ENCODE results near the gene TRIM2. TPM values are rescaled to one million over a fixed set of nuclear protein-coding genes. Genes with fewer than 3 reads are reported as not detected.
A peak's percentile ranks its signal among the peaks of the same experiment; 100 is the strongest.

TRIM2 gene
- total RNA-seq, 1 experiment from 2014 or later: 22.0 TPM

DNA sequence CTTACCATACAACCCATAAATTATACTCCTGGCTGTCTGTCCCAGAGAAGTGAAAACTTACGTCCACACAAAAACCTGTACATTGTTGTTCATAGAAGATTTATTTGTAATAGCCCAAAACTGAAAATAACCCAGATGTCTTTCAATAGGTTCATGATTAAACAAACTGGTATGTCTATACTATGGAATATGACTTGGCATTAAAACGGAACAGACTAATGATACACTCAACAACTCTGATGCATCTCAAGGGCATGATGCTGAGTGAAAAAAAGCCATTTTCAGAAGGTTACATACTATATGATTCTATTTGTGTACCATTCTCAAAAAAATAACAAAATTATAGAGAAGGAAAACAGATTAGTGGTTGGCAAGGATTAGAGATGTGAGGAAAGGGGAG, 128.7 kb downstream of the TRIM2 start:
- no peak for DNase-seq (ENCODE audit: low spot score)

DNA sequence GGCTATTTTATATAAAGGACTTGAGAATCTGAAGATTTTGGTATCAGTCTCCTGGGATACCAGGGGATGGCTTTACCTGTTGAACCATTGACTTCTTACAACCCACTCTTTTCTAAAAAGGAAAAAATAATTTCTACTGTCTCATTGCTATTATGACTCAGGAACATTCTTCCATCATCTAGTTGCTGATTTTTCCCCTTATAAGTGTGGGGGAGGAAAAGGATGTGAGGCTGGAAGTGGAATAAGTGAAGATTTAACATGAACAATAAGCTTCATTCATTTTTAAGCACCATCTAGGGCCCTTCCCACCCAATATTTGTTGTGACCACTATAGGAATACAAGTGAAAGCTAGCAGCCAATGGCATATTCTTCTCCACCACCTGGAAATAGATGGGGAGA, 129.6 kb downstream of the TRIM2 start:
- DNase-seq (ENCODE audit: low spot score): no peak

GRCh38 chr4:153335665-153336064, 131.4 kb downstream of the TRIM2 start:
- DNase-seq (ENCODE audit: low spot score): no peak

DNA sequence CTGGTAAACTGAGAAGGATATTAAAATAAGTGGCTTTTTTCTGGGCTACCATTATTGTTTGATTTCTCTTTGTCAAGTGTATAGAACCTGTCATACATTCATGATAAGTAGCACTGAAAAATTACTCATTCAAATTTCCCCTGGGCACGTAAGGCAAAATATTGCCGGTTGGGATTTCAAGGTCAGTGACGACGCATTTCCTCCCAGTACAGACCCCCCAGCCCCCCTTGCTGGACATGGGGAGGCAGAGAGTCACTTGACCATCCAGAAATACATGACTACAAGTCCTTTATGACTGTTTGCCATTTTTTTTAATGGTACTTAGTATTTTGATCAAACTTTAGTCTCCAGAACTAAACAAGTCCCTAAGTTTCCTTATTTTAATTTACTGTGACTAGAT, 133.4 kb downstream of the TRIM2 start:
- DNase-seq (ENCODE audit: low spot score): no peak

- DNase-seq (ENCODE audit: low spot score): peak; percentile 69
These were observed 137.4 kb downstream of the TRIM2 start for GRCh38 chr4:153341575-153342090.

DNA sequence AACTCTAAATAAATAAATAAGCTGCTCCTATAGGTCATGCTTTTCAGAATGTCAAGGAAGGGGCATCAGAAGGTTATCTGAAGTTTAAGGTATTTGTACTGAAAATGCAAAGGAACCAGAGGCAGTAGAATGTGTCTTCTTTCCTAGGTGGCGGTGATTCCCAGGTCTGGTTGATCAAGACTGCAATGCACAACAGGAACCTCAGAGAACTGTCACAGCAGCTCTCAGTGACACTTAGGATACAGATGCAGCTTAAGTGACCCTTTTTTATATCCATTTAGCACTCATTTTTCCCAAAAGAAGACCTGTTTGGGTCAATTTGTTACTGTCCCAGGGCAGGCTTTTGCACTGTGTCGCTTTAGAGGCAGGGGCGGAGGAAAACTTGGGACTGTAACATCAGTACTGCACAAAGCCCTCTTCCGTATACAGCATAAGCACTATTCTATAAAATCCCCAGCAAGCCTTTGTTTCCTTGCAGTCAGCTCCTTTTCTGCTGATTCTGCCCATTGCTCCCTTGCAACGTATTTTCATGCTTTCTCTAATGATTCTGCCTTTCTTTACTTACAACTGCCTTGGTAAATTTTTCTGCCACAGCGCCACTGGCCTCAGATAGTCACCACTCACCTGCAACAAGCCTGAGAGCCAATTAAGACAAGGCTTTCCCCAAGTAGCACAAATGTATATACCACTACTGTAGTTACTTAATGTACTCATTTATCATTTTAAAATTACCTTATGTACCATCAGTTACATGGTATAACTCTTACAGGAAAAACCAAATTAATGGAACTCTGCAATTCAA, 138.7 kb downstream of the TRIM2 start:
- no peak for DNase-seq (ENCODE audit: low spot score)

DNA sequence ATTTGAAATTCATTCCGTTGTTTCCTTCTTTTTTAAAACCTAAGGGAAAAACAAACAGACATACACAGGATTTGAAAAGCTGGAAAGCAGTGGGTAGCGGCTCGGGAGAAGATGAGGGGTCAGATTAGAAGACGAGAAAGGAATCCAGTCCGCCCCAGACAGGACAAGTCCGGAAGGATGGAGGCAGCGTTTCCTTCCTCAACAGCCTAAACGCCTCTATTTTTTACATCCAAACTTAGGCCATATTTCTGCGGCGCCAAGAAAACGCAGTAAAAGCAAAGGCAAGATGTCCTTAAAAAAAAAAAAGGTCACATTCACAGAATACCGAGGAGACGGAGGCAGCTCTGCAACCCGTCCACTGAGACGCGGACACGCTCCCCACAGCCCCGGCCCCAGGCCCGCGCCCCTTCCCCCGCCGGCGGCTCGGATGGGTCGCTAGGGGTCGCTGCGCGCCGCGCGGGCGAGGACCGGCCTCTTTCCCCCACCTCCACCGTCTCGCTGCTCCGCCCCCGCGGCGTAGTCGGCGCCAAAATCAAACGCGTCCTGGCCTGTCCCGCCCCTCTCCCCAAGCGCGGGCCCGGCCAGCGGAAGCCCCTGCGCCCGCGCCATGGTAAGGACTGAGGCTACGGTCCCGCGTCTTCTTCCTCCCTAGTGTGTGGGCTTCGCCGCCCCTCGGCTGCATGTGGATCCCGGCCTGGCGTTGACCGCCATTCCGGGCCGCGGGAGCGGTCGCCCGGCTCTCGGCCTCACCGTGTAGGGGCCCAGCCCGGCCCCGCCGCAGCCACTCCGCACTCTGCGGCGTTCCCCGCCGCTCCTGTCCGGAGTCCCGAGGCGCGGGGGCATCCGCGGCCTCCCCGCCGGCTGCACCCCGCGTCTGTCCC, 140.1 kb downstream of the TRIM2 start, which contains the start of gene MND1:
Gene MND1 (plus strand): TSS at position 558 of the 881 bp plus-strand sequence. CDS start 50 bp downstream, at position 608.
- DNase-seq (ENCODE audit: low spot score): peak; percentile 76

DNA sequence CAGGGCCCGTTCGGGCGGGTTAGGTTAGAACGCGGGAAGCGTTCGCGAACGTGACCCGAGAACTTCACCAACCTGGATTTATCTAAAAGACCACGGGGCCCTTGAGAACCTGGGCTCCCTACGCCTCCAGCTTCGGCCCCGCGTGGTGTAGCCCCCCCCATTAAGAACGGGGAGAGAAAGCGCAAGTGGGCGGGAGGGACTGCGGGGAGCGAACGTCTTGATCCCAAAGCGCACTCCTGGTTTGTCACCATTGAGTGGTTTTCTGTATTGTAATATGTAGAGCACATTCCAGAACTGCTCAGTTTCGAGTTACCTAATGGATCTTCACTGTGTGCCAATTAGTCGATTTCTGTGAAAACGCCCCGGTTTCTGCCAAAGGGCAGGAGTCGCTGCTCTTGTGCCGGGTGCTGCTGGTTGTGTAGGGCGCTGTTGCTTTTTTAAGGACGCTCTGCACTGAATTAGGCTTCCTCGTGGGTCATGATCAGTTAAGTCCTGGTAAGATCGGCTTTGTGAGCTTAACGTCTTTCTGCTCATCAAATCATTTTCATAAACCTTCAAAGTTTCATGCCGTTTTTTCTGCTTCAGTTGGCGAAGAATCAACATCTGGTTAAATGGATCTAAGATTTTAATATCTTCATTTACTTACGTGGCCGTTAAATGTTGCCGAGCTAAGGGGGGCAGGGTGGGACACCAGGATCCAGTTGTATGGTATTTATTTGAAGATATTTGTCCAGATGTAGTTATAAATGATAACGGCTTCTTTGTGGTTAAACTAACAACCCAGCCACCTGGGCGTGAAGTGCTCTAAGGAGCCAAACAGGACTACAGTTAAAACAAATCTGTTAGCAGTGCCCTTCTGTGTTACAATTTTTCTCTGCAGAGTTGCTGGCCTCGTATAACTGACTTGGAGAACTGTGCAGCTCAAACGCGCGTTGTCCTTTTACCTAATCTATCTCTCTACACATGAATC, 141.1 kb downstream of the TRIM2 start:
- peak; percentile 50 for DNase-seq (ENCODE audit: low spot score)

DNA sequence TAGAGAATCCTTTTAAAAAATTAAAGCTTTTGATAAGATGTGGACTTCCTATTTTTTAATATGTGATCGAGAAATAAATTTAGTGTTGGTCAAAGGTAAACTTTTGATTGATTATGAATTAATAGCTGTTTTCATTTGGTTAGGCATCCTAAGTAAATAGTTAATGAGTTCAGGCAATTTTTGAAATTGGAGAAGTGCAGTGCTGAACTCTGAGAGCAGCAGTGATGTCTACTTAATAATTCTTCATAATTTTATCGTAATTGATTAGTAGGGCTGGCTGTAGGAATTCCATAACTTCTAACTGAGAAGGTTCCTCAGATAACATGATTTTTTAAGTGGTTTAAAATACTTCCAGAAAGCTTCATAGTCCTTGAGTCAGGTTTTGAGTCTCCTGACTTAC, 141.8 kb downstream of the TRIM2 start:
- no peak for DNase-seq (ENCODE audit: low spot score)

DNA sequence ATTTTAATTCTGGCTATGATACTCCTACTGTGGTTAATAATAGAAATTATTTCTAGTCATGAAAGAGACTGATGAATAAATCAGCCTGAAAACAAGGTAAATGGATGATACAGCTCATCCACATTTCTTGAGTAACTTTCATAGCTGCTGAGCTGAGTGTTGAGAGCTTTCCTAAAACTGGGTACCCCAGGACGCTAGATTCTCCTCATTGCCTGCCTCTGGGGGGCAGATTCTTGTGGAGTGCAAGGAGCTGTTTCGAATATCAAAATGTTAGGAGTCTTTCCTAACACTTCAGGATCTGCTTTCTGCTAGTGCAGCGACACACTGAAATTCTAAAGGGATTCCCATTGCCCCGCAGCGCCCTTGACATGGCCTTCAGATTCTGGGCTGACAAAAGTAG, 142.3 kb downstream of the TRIM2 start:
- DNase-seq (ENCODE audit: low spot score): no peak

- no peak for DNase-seq (ENCODE audit: low spot score)
These were observed 142.9 kb downstream of the TRIM2 start for GRCh38 chr4:153347117-153347516.

DNA sequence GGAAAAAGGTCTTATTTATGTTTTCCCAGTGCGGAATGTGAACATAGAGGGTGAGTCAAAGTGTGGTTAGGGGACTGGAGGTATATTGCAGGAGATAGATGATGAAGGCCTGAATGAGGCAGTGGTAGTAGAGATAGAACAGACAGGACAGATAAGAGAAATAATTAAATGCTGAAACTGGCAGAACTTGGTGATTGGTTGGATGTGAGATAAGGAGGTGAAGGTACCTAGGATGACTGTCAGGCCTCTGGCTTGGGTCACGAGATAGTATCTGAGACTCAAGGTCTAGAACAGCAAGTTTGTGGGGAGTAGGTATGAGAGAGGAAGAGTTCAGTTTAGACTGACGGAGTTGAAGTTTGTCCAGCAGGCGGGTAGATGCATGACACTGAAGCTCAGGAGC, 143.8 kb downstream of the TRIM2 start:
- DNase-seq (ENCODE audit: low spot score): peak; percentile 25

GRCh38 chr4:153349206-153349805, 145.1 kb downstream of the TRIM2 start:
- no peak for DNase-seq (ENCODE audit: low spot score)

DNA sequence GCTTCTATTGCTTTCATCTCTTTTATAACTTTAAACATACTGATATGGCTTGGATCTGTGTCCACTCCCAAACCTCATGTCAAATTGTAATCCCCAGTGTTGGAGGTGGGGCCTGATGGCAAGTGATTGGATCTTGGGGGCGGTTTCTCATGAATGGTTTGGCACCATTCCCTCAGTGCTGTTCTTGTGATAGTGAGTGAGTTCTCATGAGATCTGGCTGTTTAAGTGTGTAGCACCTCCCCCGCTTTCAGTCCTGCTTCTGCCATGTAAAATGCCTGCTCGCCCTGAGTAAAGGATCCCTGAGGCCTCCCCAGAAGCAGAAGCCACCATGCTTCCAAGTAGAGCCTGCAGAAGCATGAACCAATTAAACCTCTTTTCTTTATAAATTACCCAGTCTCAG, 157.9 kb downstream of the TRIM2 start:
- no peak for DNase-seq (ENCODE audit: low spot score)

GRCh38 chr4:153364061-153364460, 159.8 kb downstream of the TRIM2 start:
- no peak for DNase-seq (ENCODE audit: low spot score)

- no peak for DNase-seq (ENCODE audit: low spot score)
These were observed 160.8 kb downstream of the TRIM2 start for GRCh38 chr4:153365003-153365402.

DNA sequence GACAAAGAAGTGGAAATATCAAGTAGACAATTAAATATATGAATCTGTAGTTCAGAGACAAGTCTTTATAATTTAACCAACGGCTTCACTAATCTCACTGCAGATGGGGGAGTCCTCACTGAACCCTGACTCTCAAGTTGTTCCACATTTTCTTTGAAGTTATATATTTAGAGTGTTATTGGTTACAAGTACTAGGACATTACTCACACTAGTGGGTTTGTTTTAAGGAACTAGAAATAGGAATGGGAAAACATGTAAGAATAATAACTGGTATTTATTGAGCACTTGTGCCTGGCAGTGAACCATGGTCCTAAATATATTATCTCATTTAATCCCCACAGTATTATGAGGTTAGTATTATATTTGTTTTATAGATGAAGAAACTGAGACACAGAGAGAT, 162.2 kb downstream of the TRIM2 start:
- DNase-seq (ENCODE audit: low spot score): no peak

- DNase-seq (ENCODE audit: low spot score): no peak
These were observed 162.8 kb downstream of the TRIM2 start for GRCh38 chr4:153367092-153367491.

- DNase-seq (ENCODE audit: low spot score): no peak
These were observed 164.8 kb downstream of the TRIM2 start for GRCh38 chr4:153369021-153369420.

GRCh38 chr4:153371701-153372234, 167.5 kb downstream of the TRIM2 start:
- DNase-seq (ENCODE audit: low spot score): no peak

All from H4 (cell line).